Measurements from ENCODE around the gene TOP2B.

Gene TOP2B

GRCh38 chr3:25610167-25610566 lies 54.5 kb downstream of the TOP2B start:
- Mint-ChIP-seq H3K4me1 (ENCODE audit: low read depth) (no peaks in the 10 kb centered on the region), H3K27ac (peak overlapping the region; percentile 56)

GRCh38 chr3:25604107-25604805 lies 60.5 kb downstream of the TOP2B start:
- H3K9me3 Mint-ChIP-seq = no peaks in the 10 kb centered on the region
- H3K4me1 Mint-ChIP-seq (ENCODE audit: low read depth) = peaks cover 16% of the 10 kb centered on the region
- no peaks in the 10 kb centered on the region for H3K27me3 Mint-ChIP-seq
- H3K27ac Mint-ChIP-seq = peak overlapping the region; percentile 45
- H3K4me3 Mint-ChIP-seq = no peak overlapping the region
- peaks cover 64% of the 10 kb centered on the region for H3K36me3 Mint-ChIP-seq (ENCODE audit: low read depth)

More at GRCh38 chr3:25610167-25610566, 54.5 kb downstream of the TOP2B start:
- Mint-ChIP-seq H3K36me3 (ENCODE audit: low read depth) (peaks cover 60% of the 10 kb centered on the region), H3K9me3 (no peaks in the 10 kb centered on the region), H3K27me3 (no peaks in the 10 kb centered on the region), H3K4me3 (no peak overlapping the region)

- peaks cover 16% of the 10 kb centered on the region for H3K4me1 Mint-ChIP-seq (ENCODE audit: low read depth)
- peaks cover 68% of the 10 kb centered on the region for H3K36me3 Mint-ChIP-seq (ENCODE audit: low read depth)
- no peak overlapping the region for H3K27ac Mint-ChIP-seq
- no peaks in the 10 kb centered on the region for H3K9me3 Mint-ChIP-seq
- no peak overlapping the region for H3K4me3 Mint-ChIP-seq
- no peaks in the 10 kb centered on the region for H3K27me3 Mint-ChIP-seq
Observed at GRCh38 chr3:25603703-25604102, 61.0 kb downstream of the TOP2B start.

- Mint-ChIP-seq H3K4me1 (ENCODE audit: low read depth) (peaks cover 2% of the 10 kb centered on the region), H3K36me3 (ENCODE audit: low read depth) (peaks cover 34% of the 10 kb centered on the region), H3K9me3 (no peaks in the 10 kb centered on the region), H3K27ac (no peak overlapping the region), H3K4me3 (no peak overlapping the region), H3K27me3 (no peaks in the 10 kb centered on the region)
Observed at GRCh38 chr3:25597535-25598101, 67.1 kb downstream of the TOP2B start.

GRCh38 chr3:25594007-25594502 lies 70.7 kb downstream of the TOP2B start:
- Mint-ChIP-seq H3K27me3 (no peaks in the 10 kb centered on the region), H3K9me3 (no peaks in the 10 kb centered on the region), H3K27ac (no peak overlapping the region), H3K4me3 (no peak overlapping the region), H3K4me1 (ENCODE audit: low read depth) (peaks cover 3% of the 10 kb centered on the region), H3K36me3 (ENCODE audit: low read depth) (peaks cover 10% of the 10 kb centered on the region)

- no peak overlapping the region for H3K4me3 Mint-ChIP-seq
- H3K27ac Mint-ChIP-seq = no peak overlapping the region
Observed at GRCh38 chr3:25593001-25593400, 71.7 kb downstream of the TOP2B start.

GRCh38 chr3:25592510-25592968 lies 72.2 kb downstream of the TOP2B start:
- H3K36me3 Mint-ChIP-seq (ENCODE audit: low read depth) = peaks cover 4% of the 10 kb centered on the region
- peaks cover 3% of the 10 kb centered on the region for H3K4me1 Mint-ChIP-seq (ENCODE audit: low read depth)
- peak overlapping the region; percentile 61 for H3K27ac Mint-ChIP-seq
- H3K27me3 Mint-ChIP-seq = no peaks in the 10 kb centered on the region
- H3K4me3 Mint-ChIP-seq = no peak overlapping the region
- H3K9me3 Mint-ChIP-seq = no peaks in the 10 kb centered on the region

More at GRCh38 chr3:25593001-25593400, 71.7 kb downstream of the TOP2B start:
- Mint-ChIP-seq H3K9me3 (no peaks in the 10 kb centered on the region), H3K36me3 (ENCODE audit: low read depth) (peaks cover 4% of the 10 kb centered on the region), H3K27me3 (no peaks in the 10 kb centered on the region), H3K4me1 (ENCODE audit: low read depth) (peaks cover 3% of the 10 kb centered on the region)

GRCh38 chr3:25589783-25590258 lies 74.9 kb downstream of the TOP2B start:
- Mint-ChIP-seq H3K27ac (no peak overlapping the region), H3K9me3 (no peaks in the 10 kb centered on the region), H3K4me1 (ENCODE audit: low read depth) (peaks cover 3% of the 10 kb centered on the region), H3K4me3 (no peak overlapping the region), H3K27me3 (no peaks in the 10 kb centered on the region), H3K36me3 (ENCODE audit: low read depth) (no peaks in the 10 kb centered on the region)

- Mint-ChIP-seq H3K9me3 (no peaks in the 10 kb centered on the region), H3K36me3 (ENCODE audit: low read depth) (no peaks in the 10 kb centered on the region), H3K27me3 (peaks cover 1% of the 10 kb centered on the region), H3K4me1 (ENCODE audit: low read depth) (peaks cover 3% of the 10 kb centered on the region), H3K27ac (no peak overlapping the region), H3K4me3 (no peak overlapping the region)
Observed at GRCh38 chr3:25589104-25589782, 75.5 kb downstream of the TOP2B start.

- Mint-ChIP-seq H3K27me3 (peaks cover 8% of the 10 kb centered on the region), H3K9me3 (no peaks in the 10 kb centered on the region), H3K27ac (no peak overlapping the region), H3K4me1 (ENCODE audit: low read depth) (peaks cover 3% of the 10 kb centered on the region), H3K36me3 (ENCODE audit: low read depth) (no peaks in the 10 kb centered on the region), H3K4me3 (no peak overlapping the region)
Observed at GRCh38 chr3:25588441-25589103, 76.1 kb downstream of the TOP2B start.

- Mint-ChIP-seq H3K9me3 (no peaks in the 10 kb centered on the region), H3K4me3 (no peak overlapping the region), H3K27me3 (peaks cover 8% of the 10 kb centered on the region), H3K4me1 (ENCODE audit: low read depth) (peaks cover 3% of the 10 kb centered on the region), H3K36me3 (ENCODE audit: low read depth) (no peaks in the 10 kb centered on the region), H3K27ac (no peak overlapping the region)
Observed at GRCh38 chr3:25587975-25588374, 76.7 kb downstream of the TOP2B start.

- peaks cover under 1% of the 10 kb centered on the region for H3K4me1 Mint-ChIP-seq (ENCODE audit: low read depth)
- H3K36me3 Mint-ChIP-seq (ENCODE audit: low read depth) = no peaks in the 10 kb centered on the region
- H3K27ac Mint-ChIP-seq = no peak overlapping the region
- no peaks in the 10 kb centered on the region for H3K9me3 Mint-ChIP-seq
- H3K27me3 Mint-ChIP-seq = peaks cover 8% of the 10 kb centered on the region
- no peak overlapping the region for H3K4me3 Mint-ChIP-seq
Observed at GRCh38 chr3:25587526-25587925, 77.2 kb downstream of the TOP2B start.

GRCh38 chr3:25587094-25587493 lies 77.6 kb downstream of the TOP2B start:
- Mint-ChIP-seq H3K27ac (no peak overlapping the region), H3K36me3 (ENCODE audit: low read depth) (no peaks in the 10 kb centered on the region), H3K9me3 (no peaks in the 10 kb centered on the region), H3K4me3 (no peak overlapping the region), H3K27me3 (peaks cover 8% of the 10 kb centered on the region), H3K4me1 (ENCODE audit: low read depth) (no peaks in the 10 kb centered on the region)

GRCh38 chr3:25586553-25586952 lies 78.2 kb downstream of the TOP2B start:
- Mint-ChIP-seq H3K36me3 (ENCODE audit: low read depth) (no peaks in the 10 kb centered on the region), H3K27me3 (peaks cover 8% of the 10 kb centered on the region), H3K4me1 (ENCODE audit: low read depth) (no peaks in the 10 kb centered on the region), H3K9me3 (no peaks in the 10 kb centered on the region), H3K27ac (no peak overlapping the region), H3K4me3 (no peak overlapping the region)

GRCh38 chr3:25586167-25586505 lies 78.6 kb downstream of the TOP2B start:
- H3K27me3 Mint-ChIP-seq = peaks cover 8% of the 10 kb centered on the region

More at GRCh38 chr3:25586167-25586505, 78.6 kb downstream of the TOP2B start:
- Mint-ChIP-seq H3K36me3 (ENCODE audit: low read depth) (no peaks in the 10 kb centered on the region), H3K27ac (no peak overlapping the region), H3K4me1 (ENCODE audit: low read depth) (no peaks in the 10 kb centered on the region), H3K4me3 (no peak overlapping the region), H3K9me3 (no peaks in the 10 kb centered on the region)

Data from stimulated activated naive CD8-positive, alpha-beta T cell treated with anti-CD3 and anti-CD28 coated beads, Interleukin-15, Interleukin-2, amounts not matched to agents 100 ng/mL and 50 ng/mL, for 24 hours (primary cell).